G401 (cell line): Measurements from ENCODE around the gene RNASEH2A. TPM values are rescaled to one million over a fixed set of nuclear protein-coding genes. Genes with fewer than 3 reads are reported as not detected.
"Not testable (repeated sequence)": the region's sequence is repeated elsewhere in the genome, so short reads cannot be mapped to it uniquely, and the experiment has no call there.

Experiments
- DNase-seq: peaks from one replicate; pipeline ENCODE4 v3.0.0-alpha.2; 2015; ENCODE audit warnings: low spot score
- in situ Hi-C: cut with HindIII; loops from 2 replicates; pipeline ENCODE4 v1.10.0; 2016; ENCODE audit warnings: low sequenced_read_pairs, mixed read lengths
- total RNA-seq: library from RNA; depleted of rRNA; stranded (reverse); fragments of >200 nt; shearing (Covaris generic); gene quantifications from 2 replicates; pipeline ENCODE4 v1.2.3, GENCODE V29; 2014

The RNASEH2A gene
- total RNA-seq, 1 experiment from 2014 or later: 124 TPM

DNA sequence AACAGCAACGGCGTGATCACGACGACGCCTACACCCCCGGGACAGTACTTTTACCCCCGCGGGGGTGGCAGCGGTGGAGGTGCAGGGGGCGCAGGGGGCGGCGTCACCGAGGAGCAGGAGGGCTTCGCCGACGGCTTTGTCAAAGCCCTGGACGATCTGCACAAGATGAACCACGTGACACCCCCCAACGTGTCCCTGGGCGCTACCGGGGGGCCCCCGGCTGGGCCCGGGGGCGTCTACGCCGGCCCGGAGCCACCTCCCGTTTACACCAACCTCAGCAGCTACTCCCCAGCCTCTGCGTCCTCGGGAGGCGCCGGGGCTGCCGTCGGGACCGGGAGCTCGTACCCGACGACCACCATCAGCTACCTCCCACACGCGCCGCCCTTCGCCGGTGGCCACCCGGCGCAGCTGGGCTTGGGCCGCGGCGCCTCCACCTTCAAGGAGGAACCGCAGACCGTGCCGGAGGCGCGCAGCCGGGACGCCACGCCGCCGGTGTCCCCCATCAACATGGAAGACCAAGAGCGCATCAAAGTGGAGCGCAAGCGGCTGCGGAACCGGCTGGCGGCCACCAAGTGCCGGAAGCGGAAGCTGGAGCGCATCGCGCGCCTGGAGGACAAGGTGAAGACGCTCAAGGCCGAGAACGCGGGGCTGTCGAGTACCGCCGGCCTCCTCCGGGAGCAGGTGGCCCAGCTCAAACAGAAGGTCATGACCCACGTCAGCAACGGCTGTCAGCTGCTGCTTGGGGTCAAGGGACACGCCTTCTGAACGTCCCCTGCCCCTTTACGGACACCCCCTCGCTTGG is 14.1 kb upstream of the RNASEH2A start:
- peak; percentile 64 for DNase-seq
- in situ Hi-C loops: no loop called here

DNA sequence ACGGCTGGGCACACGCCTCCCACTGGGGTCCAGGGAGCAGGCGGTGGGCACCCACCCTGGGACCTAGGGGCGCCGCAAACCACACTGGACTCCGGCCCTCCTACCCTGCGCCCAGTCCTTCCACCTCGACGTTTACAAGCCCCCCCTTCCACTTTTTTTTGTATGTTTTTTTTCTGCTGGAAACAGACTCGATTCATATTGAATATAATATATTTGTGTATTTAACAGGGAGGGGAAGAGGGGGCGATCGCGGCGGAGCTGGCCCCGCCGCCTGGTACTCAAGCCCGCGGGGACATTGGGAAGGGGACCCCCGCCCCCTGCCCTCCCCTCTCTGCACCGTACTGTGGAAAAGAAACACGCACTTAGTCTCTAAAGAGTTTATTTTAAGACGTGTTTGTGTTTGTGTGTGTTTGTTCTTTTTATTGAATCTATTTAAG is 13.5 kb upstream of the RNASEH2A start:
- DNase-seq: no peak
- in situ Hi-C loops: no loop called here

DNA sequence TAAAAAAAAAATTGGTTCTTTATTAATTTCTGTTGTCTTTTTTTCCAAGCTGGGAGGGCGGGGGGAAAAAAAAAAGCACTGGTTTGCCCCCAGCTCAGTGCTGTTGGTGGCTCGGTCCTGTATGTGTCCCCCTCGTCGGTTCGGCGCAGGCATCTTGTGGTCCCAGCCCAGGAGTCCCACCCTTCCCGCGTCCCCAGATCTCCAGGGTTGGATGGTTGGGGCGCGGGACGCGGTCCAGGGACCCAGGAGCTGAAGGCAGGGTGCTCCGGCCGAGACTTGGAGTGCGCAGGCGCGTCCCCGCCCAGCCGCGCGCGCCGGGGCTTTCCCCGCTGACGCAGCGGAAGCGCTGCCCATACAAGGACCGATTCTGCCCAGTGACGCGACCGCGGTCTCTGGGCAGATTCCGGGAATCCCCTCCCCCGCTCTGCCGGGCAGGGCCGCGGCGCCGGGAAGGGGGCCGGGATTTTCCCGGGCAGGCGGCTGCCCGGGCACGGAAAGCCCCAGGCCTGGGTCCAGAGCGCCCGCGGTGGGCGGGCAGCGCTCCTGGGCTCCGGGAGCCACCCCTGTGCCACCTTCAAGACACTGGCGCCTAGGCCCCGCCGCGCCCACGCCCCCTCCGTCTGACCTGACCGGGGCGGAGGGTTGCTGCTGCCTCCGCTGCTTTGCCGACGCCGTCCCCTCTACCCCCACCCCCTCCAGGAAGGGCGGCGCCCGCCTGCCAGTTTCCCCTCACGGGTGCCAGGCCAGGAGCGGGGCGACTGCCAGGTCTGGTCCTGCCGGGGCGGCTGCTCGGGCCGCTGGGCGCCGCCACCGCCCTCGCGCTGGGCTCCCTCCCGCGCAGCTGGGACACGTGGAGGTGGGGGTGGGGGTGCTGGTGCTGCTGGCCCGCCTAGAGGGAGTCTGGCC is 12.8 kb upstream of the RNASEH2A start:
- in situ Hi-C loops: no loop called here
- peak; percentile 91 for DNase-seq

DNA sequence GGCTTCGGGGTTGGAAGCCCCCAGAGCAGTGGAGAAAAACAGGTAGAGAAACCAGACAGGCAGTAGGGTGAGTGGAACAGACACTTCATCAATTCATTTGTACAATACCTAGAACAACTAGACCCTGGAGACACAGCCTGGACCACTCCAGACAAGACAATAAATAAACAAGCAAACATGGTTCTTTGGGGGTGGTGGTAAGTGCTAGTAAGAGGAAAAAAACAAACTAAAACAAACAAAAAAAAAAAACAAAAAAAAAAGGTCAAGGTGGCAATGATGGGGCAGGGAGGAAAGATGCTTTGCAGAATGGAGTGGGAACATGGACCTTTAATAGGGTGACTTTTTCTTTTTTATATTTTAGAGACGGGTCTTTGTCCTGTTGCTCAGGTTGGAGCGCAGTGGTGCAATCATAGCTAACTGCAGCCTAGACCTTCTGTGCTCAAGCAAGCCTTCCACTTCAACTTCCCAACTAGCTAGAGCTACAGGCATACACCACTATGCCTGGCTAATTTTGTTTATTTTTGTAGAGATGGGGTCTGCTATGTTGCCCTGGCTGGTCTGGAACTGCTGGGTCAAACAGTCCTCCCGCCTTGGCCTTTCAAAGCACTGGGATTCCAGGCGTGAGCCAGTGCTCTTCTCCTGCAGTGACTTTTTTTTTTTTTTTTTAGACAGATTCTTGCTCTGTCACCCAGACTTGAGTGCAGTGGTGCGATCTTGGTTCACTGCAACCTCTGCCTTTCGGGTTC is 12.0 kb upstream of the RNASEH2A start:
- DNase-seq: no peak
- in situ Hi-C loops: no loop called here

DNA sequence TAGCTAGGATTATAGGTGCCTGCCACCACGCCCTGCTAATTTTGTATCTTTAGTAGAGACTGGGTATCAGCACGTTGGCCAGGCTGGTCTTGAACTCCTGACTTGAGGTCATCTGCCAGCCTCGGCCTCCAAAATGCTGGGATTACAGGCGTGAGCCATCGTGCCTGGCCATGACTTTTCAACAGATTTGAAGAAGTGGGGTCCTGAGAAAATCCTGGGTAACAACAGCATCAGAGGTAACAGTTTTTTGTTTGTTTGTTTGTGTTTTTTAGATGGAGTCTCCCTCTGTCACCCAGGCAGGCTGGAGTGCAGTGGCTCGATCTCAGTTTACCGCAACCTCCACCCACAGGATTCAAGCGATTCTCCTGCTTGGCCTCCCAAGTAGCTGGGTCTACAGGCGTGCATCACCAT is 11.4 kb upstream of the RNASEH2A start:
- DNase-seq: no peak
- in situ Hi-C loops: no loop called here

DNA sequence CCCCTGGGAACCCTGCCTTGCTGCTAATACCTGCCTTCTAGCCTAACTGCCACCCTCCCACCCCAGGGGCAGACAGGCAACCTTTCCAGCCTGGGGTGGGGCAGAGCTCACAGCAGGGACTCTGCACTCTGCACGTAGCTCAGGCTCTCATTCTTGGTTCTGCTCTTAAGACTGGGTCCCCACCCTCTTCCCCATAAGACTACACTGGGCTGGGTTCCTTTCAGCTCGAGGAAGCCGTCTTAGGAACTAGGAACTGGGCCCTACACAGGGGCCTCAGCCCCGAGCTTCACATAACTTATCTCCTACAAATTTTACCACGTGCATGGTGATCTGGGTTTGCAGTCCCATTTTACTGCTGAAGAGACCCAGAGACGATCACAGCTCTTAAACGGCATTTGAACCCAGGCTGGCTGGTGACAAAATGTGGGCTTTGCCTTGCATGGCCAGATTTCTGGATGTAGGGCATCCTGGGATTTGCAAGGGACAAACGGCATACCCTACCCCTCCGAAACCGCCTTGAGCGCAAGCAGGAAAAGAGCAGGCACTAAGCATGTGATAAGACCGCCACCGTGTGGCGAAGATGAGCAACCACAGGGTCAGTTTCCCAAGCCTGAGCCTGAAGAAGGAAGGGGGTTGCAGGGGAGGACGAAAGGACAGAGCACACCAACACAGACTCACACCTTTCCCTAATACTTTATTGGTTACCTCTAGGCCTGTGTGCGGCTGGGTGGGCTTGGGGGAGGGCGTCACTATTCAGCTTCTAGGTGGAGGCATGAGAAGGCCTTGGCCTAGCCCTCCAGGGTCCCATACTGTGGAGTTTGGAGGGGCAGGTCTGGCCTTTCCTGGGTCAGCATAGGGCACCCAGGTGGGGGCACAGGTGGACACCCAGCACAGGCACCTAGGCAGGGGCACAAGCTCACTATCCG is 10.0 kb upstream of the RNASEH2A start:
- in situ Hi-C loops: no loop called here
- peak; percentile 86 for DNase-seq

DNA sequence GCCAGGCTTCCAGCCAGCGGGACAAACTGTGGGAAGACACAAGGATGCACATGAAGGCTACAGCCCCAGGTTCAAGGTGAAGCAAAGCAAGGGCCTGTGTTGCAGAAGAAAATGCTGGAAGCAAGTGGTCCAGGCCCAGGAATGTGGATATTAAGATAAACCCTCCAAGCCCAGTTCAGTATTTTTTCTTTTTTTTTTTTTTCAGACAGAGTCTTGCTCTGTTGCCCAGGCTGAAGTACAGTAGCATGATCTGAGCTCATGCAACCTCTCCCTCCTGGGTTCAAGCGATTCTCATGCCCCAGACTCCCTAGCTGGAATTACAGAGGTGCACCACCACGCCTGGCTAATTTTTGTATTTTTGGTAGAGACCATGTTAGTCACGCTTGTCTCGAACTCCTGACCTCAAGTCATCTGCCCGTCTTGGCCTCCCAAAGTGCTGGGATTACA is 9.2 kb upstream of the RNASEH2A start:
- in situ Hi-C loops: no loop called here
- no peak for DNase-seq

DNA sequence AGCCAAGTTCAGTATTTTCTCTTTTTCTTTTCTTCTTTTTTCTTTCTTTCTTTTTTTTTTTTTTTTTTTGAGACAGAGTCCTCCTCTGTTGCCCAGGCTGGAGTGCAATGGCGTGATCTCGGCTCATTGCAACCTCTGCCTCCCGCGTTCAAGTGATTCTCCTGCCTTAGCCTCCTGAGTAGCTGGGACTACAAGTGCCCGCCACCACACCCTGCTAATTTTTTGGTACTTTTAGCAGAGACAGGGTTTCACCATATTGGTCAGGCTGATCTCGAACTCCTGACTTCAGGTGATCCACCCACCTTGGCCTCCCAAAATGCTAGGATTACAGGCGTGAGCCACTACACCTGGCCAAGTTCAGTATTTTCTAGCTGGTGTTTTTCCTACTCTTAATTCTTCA is 8.8 kb upstream of the RNASEH2A start:
- DNase-seq, in situ Hi-C loops: not testable (repeated sequence)

DNA sequence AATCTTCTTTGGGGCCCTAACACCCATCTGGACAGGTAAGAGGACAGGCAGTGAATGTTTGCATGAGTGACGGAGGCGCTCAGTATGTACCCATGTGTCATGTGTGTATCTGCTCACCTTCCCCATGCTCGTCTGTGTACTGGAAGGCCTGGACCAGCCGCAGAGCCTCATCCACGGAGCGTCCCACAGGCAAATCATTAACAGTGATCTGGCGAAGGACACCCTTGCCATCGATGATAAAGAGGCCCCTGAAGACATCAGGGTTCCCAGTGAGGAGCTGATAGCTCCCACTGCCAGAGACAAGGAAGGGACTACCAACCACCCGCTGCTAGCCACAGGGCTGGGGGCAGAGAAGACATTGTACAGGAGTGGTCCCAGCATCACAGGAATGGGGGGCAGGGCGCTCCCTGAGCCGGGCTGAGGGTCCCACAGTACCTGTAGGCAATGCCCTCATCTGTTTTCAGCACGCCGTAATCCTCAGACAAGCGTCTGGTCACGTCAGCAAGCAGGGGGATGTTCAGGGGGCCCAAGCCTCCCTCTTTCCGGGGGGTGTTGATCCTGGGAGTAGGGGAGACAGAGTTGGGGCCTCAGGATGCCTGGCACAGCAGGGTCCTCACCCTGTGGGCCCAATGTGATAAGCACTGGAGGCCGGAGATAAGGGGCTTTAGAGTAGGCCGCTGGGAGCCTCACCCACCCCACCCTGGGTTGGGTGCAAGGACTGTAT is 6.5 kb upstream of the RNASEH2A start:
- in situ Hi-C loops: no loop called here

DNA sequence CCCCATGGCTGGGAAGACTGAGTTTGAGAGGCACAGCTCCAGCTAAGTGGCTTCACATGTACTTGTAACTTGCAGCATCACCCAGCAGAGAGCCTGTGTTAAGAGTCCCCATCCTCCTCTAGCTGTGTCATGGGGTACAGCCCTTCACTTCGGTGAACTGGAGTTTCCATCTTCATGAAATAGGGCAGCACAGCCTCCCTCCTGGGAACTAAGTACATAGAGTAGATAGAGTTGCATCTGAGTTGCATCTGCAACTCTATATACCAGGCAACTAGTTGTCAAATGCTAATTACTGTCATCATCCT is 6.0 kb upstream of the RNASEH2A start:
- DNase-seq: no peak
- in situ Hi-C loops: no loop called here

More for the DNA sequence above, 6.5 kb upstream of the RNASEH2A start:
- no peak for DNase-seq

DNA sequence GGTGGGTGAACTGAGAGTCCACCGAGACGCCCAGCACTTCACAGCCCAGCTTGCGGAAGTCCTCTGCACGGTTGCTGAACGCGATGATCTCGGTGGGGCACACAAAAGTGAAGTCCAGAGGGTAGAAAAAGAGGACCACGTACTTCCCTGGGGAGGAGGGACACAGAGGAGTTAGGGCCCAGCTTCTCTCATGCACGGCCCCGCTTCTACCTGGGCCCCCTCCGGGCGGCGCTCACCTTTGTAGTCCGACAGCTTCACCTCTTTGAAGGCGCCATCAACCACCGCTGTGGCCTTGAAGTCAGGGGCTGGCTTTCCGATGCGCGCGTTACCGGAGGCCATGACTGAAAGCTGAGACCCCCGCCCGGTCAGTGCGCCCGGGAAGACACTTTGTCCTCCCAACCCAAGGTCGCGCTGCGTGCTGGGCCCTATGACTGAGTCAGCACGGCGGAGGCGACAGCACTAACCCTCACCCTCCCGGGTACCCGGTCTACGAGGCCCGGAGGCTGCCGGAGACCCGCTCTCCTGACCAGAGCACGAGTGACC is 5.4 kb upstream of the RNASEH2A start:
- no peak for DNase-seq
- in situ Hi-C loops: no loop called here

DNA sequence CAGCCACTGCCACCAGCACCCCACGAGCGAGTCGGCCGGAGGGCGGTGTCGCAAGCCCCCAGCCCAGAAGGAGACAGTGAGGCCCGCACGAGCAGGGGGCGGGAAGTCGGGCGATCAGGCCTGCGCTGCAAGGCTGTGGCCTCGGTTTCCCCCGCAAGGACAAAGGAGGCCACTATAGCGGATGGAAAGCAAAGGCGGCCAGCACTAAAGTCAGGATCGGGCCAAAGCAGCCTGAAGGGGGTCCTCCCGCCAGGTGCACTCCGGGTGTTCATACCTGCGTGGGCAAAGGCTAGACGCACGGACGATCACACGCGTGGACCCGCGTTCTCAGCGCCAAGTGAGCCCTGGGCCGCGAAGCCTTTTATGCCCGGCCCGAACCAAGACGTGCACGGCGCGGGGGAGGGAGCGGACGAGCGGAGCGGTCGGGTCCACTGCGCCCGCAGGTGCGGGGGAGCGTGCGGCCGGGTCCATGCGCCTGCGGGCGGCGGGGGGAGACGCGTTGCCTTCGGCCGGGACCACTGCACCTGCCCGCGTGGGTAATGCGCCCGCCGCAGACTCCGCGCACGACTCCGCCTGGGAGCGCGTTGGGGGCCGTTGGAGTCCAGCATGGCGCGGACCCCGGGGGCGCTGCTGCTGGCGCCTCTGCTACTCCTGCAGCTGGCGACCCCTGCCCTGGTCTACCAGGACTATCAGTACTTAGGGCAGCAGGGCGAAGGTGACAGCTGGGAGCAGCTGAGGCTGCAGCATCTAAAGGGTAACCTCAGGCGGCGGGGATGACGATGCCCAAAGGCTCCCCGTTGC is 4.7 kb upstream of the RNASEH2A start, which contains the start of the genes PRDX2 and THSD8:
Gene PRDX2 (minus strand): TSS at position 335 of the 801 bp plus-strand sequence. CDS start 539 bp downstream, outside the sequence.
Gene THSD8 (plus strand): TSS at position 604 of the 801 bp plus-strand sequence. CDS start 3 bp downstream, at position 607.
- in situ Hi-C loops: no loop called here

DNA sequence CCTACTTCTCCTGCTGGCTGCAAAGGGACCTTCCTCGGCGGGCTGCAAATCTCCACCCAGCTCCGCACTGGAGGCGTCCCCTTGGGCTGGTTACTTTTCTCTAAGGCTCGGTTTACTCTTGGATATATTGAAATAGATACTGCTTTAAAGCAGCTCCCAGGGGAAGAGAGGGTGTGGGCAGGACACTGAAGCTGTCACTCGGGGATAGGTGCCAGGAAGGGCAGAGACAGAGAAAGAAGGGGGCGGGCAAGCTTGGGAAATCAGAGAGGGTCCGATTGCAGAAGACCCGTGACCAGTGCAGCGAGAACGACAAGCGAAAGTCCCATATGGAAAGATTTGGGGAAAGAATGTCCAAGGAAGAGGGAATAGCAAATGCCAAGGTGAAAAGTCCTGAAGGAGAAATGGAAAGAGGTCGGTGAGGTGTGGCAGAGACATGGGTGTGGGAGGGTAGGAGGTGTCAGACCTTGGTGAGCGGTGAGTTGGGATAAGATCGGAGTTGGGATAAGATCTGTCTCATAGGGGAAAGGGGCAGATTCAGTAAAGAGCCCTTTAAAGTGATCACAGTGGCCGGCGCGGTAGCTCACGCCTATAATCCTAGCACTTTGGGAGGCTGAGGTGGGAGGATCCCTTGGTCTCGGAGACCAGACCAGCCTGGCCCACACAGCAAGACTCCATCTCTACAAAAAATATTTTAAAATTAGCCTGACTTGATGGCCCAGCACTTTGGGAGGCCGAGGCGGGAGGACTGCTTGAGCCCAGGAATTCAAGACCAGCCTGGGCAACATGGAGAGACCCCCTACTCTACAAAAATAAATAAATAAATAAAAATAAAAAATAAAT is 3.9 kb upstream of the RNASEH2A start:
- peak; percentile 67 for DNase-seq
- in situ Hi-C loops: no loop called here

More for the DNA sequence above, 4.7 kb upstream of the RNASEH2A start, which contains the start of the genes PRDX2 and THSD8:
- DNase-seq: peak; percentile 88

DNA sequence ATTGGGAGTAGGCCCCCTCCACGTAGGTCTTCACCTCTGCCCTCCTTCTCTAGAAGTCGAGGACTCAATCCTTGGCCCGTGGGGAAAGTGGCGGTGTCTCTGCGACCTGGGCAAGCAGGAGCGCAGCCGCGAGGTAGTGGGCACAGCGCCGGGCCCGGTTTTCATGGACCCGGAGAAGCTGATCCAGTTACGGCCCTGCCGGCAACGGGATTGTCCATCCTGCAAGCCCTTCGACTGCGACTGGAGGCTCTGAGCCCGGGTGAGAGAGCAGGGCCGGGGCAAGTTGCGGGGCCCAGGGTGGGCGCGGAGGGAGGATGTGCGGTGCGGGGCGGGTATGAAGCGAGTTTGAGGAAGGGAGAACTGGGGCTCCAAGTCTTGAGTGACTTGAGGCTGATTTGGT is 2.3 kb upstream of the RNASEH2A start:
- in situ Hi-C loops: no loop called here
- DNase-seq: no peak

DNA sequence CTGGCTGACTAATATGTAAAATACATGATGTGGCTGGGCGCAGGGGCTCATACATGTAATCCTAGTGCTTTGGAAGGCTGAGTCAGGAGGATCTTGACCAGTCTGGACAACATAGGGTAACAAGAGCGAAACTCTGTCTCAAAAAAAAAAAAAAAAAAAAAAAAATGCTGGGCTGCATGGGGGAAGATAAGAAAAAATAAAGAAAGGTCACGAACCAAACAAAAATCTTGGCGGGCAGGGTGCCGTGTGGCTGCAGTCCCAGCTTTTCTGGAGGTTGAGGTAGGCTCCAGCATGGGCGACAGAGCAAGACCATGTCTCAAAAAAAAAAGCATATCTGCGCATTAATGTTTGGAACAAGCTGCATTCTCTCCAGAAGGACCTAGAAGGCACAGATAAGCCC is 8.7 kb downstream of the RNASEH2A start:
- in situ Hi-C loops: no loop called here
- DNase-seq: no peak

DNA sequence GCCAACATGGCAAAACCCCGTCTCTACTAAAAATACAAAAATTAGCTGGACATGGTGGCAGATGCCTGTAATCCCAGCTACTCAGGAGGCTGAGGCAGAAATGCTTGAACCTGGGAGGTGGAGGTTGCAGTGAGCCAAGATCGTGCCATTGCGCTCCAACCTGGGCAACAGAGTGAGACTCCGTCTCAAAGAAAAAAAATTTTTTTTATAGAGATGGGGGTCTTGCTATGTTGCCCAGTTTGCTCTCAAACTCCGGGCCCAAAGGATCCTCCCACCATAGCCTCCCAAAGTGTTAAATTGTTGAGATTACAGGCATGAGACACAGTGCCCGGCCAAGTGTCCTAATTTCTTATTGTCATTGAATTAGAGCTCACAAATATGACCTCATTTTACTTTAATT is 10.8 kb downstream of the RNASEH2A start:
- DNase-seq, in situ Hi-C loops: not testable (repeated sequence)
